HepG2 (cell line): ENCODE results near the gene LRRC63. TPM values are rescaled to one million over a fixed set of nuclear protein-coding genes. Genes with fewer than 3 reads are reported as not detected.

Experiments
- ATAC-seq: fragments of 200-7000 bp; cut with Tn5 transposase; 3 replicates; pipeline ENCODE4 v1.9.1; 2020; ENCODE audit warnings: mild to moderate bottlenecking, moderate library complexity
- BruUV-seq: library from RNA; stranded (reverse); fragments of 400-500 nt; replicated peaks from 2 replicates; lab custom pipeline; 2021; lab: Mats Ljungman, UMichigan
- CTCF ChIA-PET: fragments of 300-600 bp; formaldehyde crosslinking; extraction: SDS; loops from one replicate; lab custom pipeline; 2021; ENCODE audit warnings: low total read pairs, inconsistent platforms, low intra/inter-chr PET ratio; lab: Yijun Ruan, JAX
- POLR2A ChIA-PET: fragments of 350-600 bp; sonication (Branson Sonifier 250); formaldehyde crosslinking; loops from one replicate; lab custom pipeline; 2020; ENCODE audit warnings: antibody characterized with exemption, inconsistent platforms; lab: Yijun Ruan, JAX
- DNase-seq: peaks from one replicate; pipeline ENCODE4 v3.0.0-alpha.2; 2015; ENCODE audit warnings: low spot score
- FAIRE-seq: peaks from 3 replicates; lab custom pipeline; 2011; peaks lifted over from hg19 to GRCh38; lab: Jason Lieb, UNC
- H2AFZ ChIP-seq: one replicate; pipeline ENCODE4 v1.6.1; 2011; ENCODE audit warnings: low read length, inconsistent platforms
- H3K27ac ChIP-seq: fragments of 300-600 bp; 3 replicates; pipeline ENCODE4 v1.8.0; 2011; ENCODE audit warnings: mixed run types, mild to moderate bottlenecking, mixed read lengths, low read length, inconsistent platforms; ENCODE audit not compliant: insufficient read depth; ENCODE audit errors: extremely low read length
- H3K27me3 ChIP-seq, 2 experiments: fragments of 200-600 bp in 1 of 2; 2 replicates in 1 of 2; 3 replicates in 1 of 2; pipeline versions ENCODE4 v1.6.0 to v1.8.0; 2011; ENCODE audit warnings: low read length in 2 of 2, mild to moderate bottlenecking in 2 of 2, moderate library complexity in 2 of 2, inconsistent platforms in 1 of 2; ENCODE audit not compliant: insufficient read depth in 2 of 2, control insufficient read depth in 1 of 2
- H3K36me3 ChIP-seq, 2 experiments: fragments of 200-600 bp in 1 of 2; replicated peaks in 1 of 2; 2 replicates in 1 of 2; 3 replicates in 1 of 2; pipeline versions ENCODE4 v1.5.1 to v1.8.0; 2011; ENCODE audit warnings: low read length in 2 of 2, inconsistent platforms in 1 of 2; ENCODE audit not compliant: insufficient read depth in 2 of 2, control insufficient read depth in 1 of 2
- H3K4me1 ChIP-seq: 2 replicates; pipeline ENCODE4 v1.5.1; 2012; ENCODE audit warnings: low read length, inconsistent platforms; ENCODE audit not compliant: insufficient read depth
- H3K4me2 ChIP-seq: 2 replicates; pipeline ENCODE4 v1.6.0; 2011; ENCODE audit warnings: low read depth, low read length, inconsistent platforms
- H3K4me3 ChIP-seq, 3 experiments: fragments of 200-600 bp in 1 of 3; sonication (generic), shearing (Covaris generic) in 1 of 3; replicated peaks in 1 of 3; 2 replicates each; pipeline ENCODE4 v1.5.1; 2011 to 2016; ENCODE audit warnings: low read length in 3 of 3, inconsistent platforms in 2 of 3, low read depth in 2 of 3, mild to moderate bottlenecking in 2 of 3, control low read depth in 1 of 3, mixed read lengths in 1 of 3; ENCODE audit not compliant: insufficient read depth in 1 of 3
- H3K79me2 ChIP-seq: one replicate; pipeline ENCODE4 v1.6.1; 2011; ENCODE audit warnings: low read length, inconsistent platforms; ENCODE audit not compliant: insufficient read depth
- H3K9ac ChIP-seq: 2 replicates; pipeline ENCODE4 v1.6.0; 2011; ENCODE audit warnings: mild to moderate bottlenecking, low read depth, low read length, inconsistent platforms; ENCODE audit not compliant: insufficient read depth
- H3K9me3 ChIP-seq: 2 replicates; pipeline ENCODE4 v1.5.1; 2012; ENCODE audit warnings: mild to moderate bottlenecking, low read length
- H4K20me1 ChIP-seq: 2 replicates; pipeline ENCODE4 v1.6.0; 2011; ENCODE audit warnings: inconsistent platforms, mild to moderate bottlenecking, low read length, moderate library complexity; ENCODE audit not compliant: insufficient read depth
- AKAP8 ChIP-seq: sonication (generic); formaldehyde crosslinking; IDR thresholded peaks from 2 replicates; pipeline ENCODE4 v1.5.1; 2020; ENCODE audit warnings: mild to moderate bottlenecking, missing genetic modification reagents
- HMGXB3 ChIP-seq: sonication (generic); formaldehyde crosslinking; IDR thresholded peaks from 2 replicates; pipeline ENCODE4 v1.4.0; 2020; ENCODE audit warnings: missing genetic modification reagents, borderline replicate concordance
- KDM3A ChIP-seq: IDR thresholded peaks from 2 replicates; pipeline ENCODE4 v1.6.1; 2018; ENCODE audit warnings: low read depth, missing compliant biosample characterization
- LCORL ChIP-seq, 2 experiments: fragments of 450-650 bp in 1 of 2; sonication (generic) in 1 of 2; formaldehyde crosslinking in 1 of 2; IDR thresholded peaks; 2 replicates each; pipeline versions ENCODE4 v1.5.0 to v1.6.1; 2017 to 2020; ENCODE audit warnings: antibody characterized with exemption in 1 of 2, missing genetic modification reagents in 1 of 2
- NFE2 ChIP-seq: sonication (generic); formaldehyde crosslinking; IDR thresholded peaks from 2 replicates; pipeline ENCODE4 v1.4.0; 2020; ENCODE audit warnings: missing genetic modification reagents
- NPAS2 ChIP-seq: sonication (generic); formaldehyde crosslinking; IDR thresholded peaks from 2 replicates; pipeline ENCODE4 v1.8.0; 2022; ENCODE audit warnings: mild to moderate bottlenecking, missing genetic modification reagents, borderline replicate concordance
- RAD51 ChIP-seq: fragments of 450-650 bp; IDR thresholded peaks from 2 replicates; pipeline ENCODE4 v1.6.1; 2016; ENCODE audit warnings: borderline replicate concordance
- SMAD1 ChIP-seq: sonication (generic); formaldehyde crosslinking; IDR thresholded peaks from 2 replicates; pipeline ENCODE4 v1.4.0; 2020; ENCODE audit warnings: missing genetic modification reagents, low read depth, mild to moderate bottlenecking, borderline replicate concordance
- SOX5 ChIP-seq: IDR thresholded peaks from 2 replicates; pipeline ENCODE4 v1.6.1; 2016; ENCODE audit warnings: borderline replicate concordance
- ZNF180 ChIP-seq: sonication (generic); formaldehyde crosslinking; IDR thresholded peaks from 2 replicates; pipeline ENCODE4 v1.4.0; 2020; ENCODE audit warnings: low read depth, missing genetic modification reagents, borderline replicate concordance
- ZNF225 ChIP-seq: sonication (generic); formaldehyde crosslinking; IDR thresholded peaks from 2 replicates; pipeline ENCODE4 v1.4.0; 2020; ENCODE audit warnings: mild to moderate bottlenecking, missing genetic modification reagents
- ZNF24 ChIP-seq: fragments of 450-650 bp; IDR thresholded peaks from 2 replicates; pipeline ENCODE4 v1.6.1; 2017; ENCODE audit warnings: antibody characterized with exemption, mild to moderate bottlenecking
- ZNF251 ChIP-seq: sonication (generic); formaldehyde crosslinking; IDR thresholded peaks from 2 replicates; pipeline ENCODE4 v1.9.0; 2021; ENCODE audit warnings: mild to moderate bottlenecking, missing genetic modification reagents
- ZNF329 ChIP-seq: sonication (generic); formaldehyde crosslinking; IDR thresholded peaks from 2 replicates; pipeline ENCODE4 v1.9.0; 2021; ENCODE audit warnings: low read depth, mild to moderate bottlenecking, missing genetic modification reagents
- ZNF574 ChIP-seq: sonication (generic); formaldehyde crosslinking; IDR thresholded peaks from 2 replicates; pipeline ENCODE4 v1.4.0; 2020; ENCODE audit warnings: missing genetic modification reagents
- ZNF777 ChIP-seq: sonication (generic); formaldehyde crosslinking; IDR thresholded peaks from 2 replicates; pipeline ENCODE4 v1.4.0; 2020; ENCODE audit warnings: missing genetic modification reagents
- WGBS: methylation state at CpG from one replicate; pipeline ENCODE4 v1.1.6; 2017; ENCODE audit warnings: low lambda C conversion rate; 5-methylcytosine and 5-hydroxymethylcytosine counted together
- in situ Hi-C: cut with HindIII; loops from 2 replicates; pipeline ENCODE4 v1.10.0; 2017; ENCODE audit warnings: low pct_unique_long_range_greater_than_20kb; ENCODE audit not compliant: extremely low pct_ligation_motif_present
- intact Hi-C: fragments of 100-400 bp; cut with micrococcal nuclease; formaldehyde crosslinking; loops from one replicate; pipeline ENCODE4 v1.10.0; 2022; ENCODE audit not compliant: unreplicated experiment
- polyA plus RNA-seq, 8 experiments: library from polyadenylated mRNA; depleted of rRNA in 3 of 8; stranded (reverse) in 7 of 8; unstranded in 1 of 8; fragments of >200 nt; fragmentation: Illumina TruSeq in 4 of 8; extraction: Trizol in 4 of 8; gene quantifications; 2 replicates each; pipeline versions ENCODE4 v1.2.1 to v1.2.3, GENCODE V29; 2011 to 2016; ENCODE audit warnings: low read depth in 4 of 8, missing spikeins in 1 of 8, mixed read lengths in 1 of 8; ENCODE audit not compliant: insufficient read depth in 1 of 8
- total RNA-seq, 5 experiments: library from RNA; depleted of rRNA; stranded (reverse); fragments of >200 nt; fragmentation: Illumina TruSeq; extraction: Trizol; gene quantifications; 2 replicates each; pipeline ENCODE4 v1.2.3, GENCODE V29; 2016; ENCODE audit warnings: low read depth in 1 of 5
- TF ChIP-seq, protein P1 (sequence below): IDR thresholded peaks from 2 replicates; pipeline ENCODE4 v1.6.1; 2018; ENCODE audit warnings: missing genetic modification reagents, mild to moderate bottlenecking, missing compliant biosample characterization

LRRC63 gene
- total and polyA plus RNA-seq, 2 of the 13 experiments (the other 11 are each of a cell fraction or from before 2014, with no cell fraction given), result not detected

DNA sequence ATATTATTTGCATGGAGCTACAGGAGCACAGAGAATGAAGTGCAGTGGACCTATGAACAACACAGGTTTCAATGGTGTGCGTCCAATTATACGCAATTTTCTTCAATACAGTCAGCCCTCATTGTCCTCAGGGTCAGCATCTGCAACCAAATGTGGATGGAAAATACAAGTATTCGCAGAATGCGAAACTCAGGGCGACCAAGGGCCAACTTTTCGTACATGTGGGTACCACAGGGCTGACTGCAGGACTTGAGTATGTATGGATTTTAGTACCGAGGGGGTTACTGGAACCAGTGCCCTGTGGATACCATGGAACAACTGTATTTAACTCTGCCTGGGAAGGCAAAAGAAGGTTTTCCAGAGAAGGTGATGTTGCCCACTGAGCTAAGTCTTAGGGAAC is 40.0 kb upstream of the LRRC63 start (continued):
- no peak for TF ChIP-seq ZNF180 (CRISPR knock-in tag)
- TF ChIP-seq, protein P1, sequence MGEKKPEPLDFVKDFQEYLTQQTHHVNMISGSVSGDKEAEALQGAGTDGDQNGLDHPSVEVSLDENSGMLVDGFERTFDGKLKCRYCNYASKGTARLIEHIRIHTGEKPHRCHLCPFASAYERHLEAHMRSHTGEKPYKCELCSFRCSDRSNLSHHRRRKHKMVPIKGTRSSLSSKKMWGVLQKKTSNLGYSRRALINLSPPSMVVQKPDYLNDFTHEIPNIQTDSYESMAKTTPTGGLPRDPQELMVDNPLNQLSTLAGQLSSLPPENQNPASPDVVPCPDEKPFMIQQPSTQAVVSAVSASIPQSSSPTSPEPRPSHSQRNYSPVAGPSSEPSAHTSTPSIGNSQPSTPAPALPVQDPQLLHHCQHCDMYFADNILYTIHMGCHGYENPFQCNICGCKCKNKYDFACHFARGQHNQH (CRISPR knock-in tag), result no peak
- no peak for TF ChIP-seq SMAD1
- TF ChIP-seq ZNF574 (CRISPR knock-in tag), result no peak
- TF ChIP-seq NPAS2, result no peak
- TF ChIP-seq AKAP8, result no peak

GRCh38 chr13:46172531-46172991 is 39.2 kb upstream of the LRRC63 start:
- H3K79me2 ChIP-seq, result no peaks in the 10 kb centered on the region
- ChIA-PET POLR2A (no interaction called here), CTCF (no interaction called here)
- no TSS peak for BruUV-seq
- H2AFZ ChIP-seq, result no peak overlapping the region
- ATAC-seq (no peak), FAIRE-seq (no peak), DNase-seq (no peak)
- WGBS, result 48% methylated on average over 6 of the region's 6 CpGs
- peaks cover 12% of the 10 kb centered on the region; the same call in 1 of the 2 replicates for H3K4me1 ChIP-seq
- peaks cover 2 to 4% of the 10 kb centered on the region in 2 experiments; a peak in 2 of 5 replicates for H3K27me3 ChIP-seq
- H3K4me2 ChIP-seq, result no peak overlapping the region
- TF ChIP-seq LCORL (IDR thresholded peaks at IDR 0.05), result no peak
- no peak for TF ChIP-seq LCORL (CRISPR knock-in tag; IDR thresholded peaks at IDR 0.05)
- no peak for TF ChIP-seq ZNF329 (CRISPR knock-in tag)
- TF ChIP-seq ZNF225 (CRISPR knock-in tag), result no peak
- TF ChIP-seq RAD51, result no peak
- TF ChIP-seq ZNF777 (CRISPR knock-in tag), result no peak
- TF ChIP-seq ZNF251 (CRISPR knock-in tag), result no peak
- TF ChIP-seq NFE2 (CRISPR knock-in tag), result no peak
- no peak for TF ChIP-seq ZNF24
- TF ChIP-seq HMGXB3 (CRISPR knock-in tag), result no peak
- TF ChIP-seq SOX5 (CRISPR knock-in tag), result no peak
- no peak for TF ChIP-seq KDM3A (CRISPR knock-in tag)
- H3K27ac ChIP-seq, result no peak overlapping the region
- H3K9me3 ChIP-seq, result no peaks in the 10 kb centered on the region
- H4K20me1 ChIP-seq, result no peaks in the 10 kb centered on the region
- intact Hi-C loops (no loop called here), in situ Hi-C loops (no loop called here)
- H3K36me3 ChIP-seq, result no peaks in the 10 kb centered on the region
- no peak overlapping the region for H3K4me3 ChIP-seq
- H3K9ac ChIP-seq, result no peak overlapping the region
